ENCODE results near the gene SLC35B2. TPM values are rescaled to one million over a fixed set of nuclear protein-coding genes. Genes with fewer than 3 reads are reported as not detected.

SLC35B2 gene
- total and polyA plus RNA-seq, 2 donors from 2014 or later, result 45.1 to 49.5 TPM

DNA sequence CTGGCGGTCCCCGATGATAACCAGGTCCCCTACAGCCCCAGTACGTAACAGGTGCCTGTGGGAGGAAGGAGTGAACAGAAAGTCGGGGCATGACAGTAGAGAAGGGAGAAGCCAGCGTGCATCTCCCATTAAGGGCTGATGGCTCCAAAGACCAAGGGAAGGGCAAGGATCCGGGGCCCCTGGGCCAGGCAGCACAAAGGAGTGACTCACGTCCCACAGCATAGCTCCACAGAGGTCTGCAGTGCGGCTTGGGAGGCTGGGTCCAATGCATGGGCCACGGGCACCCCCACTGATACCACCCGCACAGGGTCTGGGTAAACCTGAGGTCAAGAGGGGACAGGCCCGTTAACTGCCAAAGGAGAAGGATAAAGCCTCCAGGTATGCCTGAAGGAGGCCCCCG is 45.5 kb upstream of the SLC35B2 start:
- Histone ChIP-seq H3K4me3 (ENCODE audit: low read length in 3 of 3) (no peak overlapping the region), H3K27ac (ENCODE audit: low read depth in 2 of 2, low read length in 2 of 2) (no peak overlapping the region), H3K27me3 (ENCODE audit: control insufficient read depth, insufficient read depth, low read length) (peaks cover 3% of the 10 kb centered on the region), H3K9ac (ENCODE audit: low read length in 3 of 3) (no peak overlapping the region), H3K9me3 (ENCODE audit: control insufficient read depth in 2 of 3, insufficient read depth in 1 of 3, low read length in 3 of 3) (no peaks in the 10 kb centered on the region), H3K36me3 (ENCODE audit: control insufficient read depth in 2 of 3, insufficient read depth in 3 of 3, low read length in 3 of 3) (peaks cover 0 to 33% (median 13%) of the 10 kb centered on the region in 3 donors), H3K4me1 (ENCODE audit: control insufficient read depth in 2 of 3, insufficient read depth in 2 of 3, low read depth in 1 of 3, low read length in 3 of 3) (peaks cover 0 to 3% (median 0%) of the 10 kb centered on the region in 3 donors)
- no peak for FAIRE-seq
- intact Hi-C loops (cut with DNase I), result no loop called here
- DNase-seq, result peak in 1 of 5 donors; percentile 37
- TF ChIP-seq, protein P1, sequence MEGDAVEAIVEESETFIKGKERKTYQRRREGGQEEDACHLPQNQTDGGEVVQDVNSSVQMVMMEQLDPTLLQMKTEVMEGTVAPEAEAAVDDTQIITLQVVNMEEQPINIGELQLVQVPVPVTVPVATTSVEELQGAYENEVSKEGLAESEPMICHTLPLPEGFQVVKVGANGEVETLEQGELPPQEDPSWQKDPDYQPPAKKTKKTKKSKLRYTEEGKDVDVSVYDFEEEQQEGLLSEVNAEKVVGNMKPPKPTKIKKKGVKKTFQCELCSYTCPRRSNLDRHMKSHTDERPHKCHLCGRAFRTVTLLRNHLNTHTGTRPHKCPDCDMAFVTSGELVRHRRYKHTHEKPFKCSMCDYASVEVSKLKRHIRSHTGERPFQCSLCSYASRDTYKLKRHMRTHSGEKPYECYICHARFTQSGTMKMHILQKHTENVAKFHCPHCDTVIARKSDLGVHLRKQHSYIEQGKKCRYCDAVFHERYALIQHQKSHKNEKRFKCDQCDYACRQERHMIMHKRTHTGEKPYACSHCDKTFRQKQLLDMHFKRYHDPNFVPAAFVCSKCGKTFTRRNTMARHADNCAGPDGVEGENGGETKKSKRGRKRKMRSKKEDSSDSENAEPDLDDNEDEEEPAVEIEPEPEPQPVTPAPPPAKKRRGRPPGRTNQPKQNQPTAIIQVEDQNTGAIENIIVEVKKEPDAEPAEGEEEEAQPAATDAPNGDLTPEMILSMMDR (IDR thresholded peaks at IDR 0.05; ENCODE audit: borderline replicate concordance, extremely low read depth, insufficient read depth), result no peak

DNA sequence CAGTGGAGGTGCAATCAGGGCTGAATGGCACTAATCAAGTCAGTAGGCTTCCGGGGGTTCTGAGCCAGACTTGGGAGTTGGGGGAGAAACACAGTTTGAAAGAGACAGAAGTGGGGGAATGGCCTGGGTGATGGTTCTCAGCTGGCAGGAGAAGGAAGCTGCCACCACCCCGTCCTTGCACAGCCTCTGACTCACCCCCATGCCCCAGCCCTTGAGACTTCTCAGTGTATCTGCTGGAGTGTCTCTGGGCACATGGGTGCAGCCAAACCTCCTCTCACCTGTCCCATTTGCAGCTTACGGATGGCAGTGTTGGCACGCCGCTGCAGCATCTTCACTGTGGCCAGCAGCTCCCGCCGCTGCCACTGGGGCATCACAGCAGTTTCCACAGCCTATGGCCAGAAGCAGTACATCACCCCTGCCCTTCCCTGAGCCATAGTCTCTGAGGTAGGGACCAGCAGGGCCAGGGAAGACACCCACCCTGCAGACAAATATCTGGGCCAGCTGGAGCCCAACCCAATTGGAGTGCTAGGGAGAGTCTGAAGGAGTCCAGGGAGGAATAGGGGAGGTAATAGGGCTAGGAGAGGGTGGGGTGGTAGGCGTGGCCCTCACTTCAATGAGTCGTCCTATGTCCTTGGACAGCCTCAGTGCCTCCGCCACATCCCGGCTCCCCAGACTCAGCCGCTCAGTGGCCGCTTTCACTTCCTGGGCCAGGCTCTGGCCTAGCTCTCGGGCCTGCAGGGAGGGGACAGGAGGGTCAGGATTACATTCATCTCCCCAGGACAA is 44.6 kb upstream of the SLC35B2 start:
- Histone ChIP-seq H3K9me3 (ENCODE audit: control insufficient read depth in 2 of 3, insufficient read depth in 1 of 3, low read length in 3 of 3) (no peaks in the 10 kb centered on the region), H3K4me3 (ENCODE audit: low read length in 3 of 3) (no peak overlapping the region), H3K9ac (ENCODE audit: low read length in 3 of 3) (no peak overlapping the region), H3K27ac (ENCODE audit: low read depth in 2 of 2, low read length in 2 of 2) (no peak overlapping the region), H3K36me3 (ENCODE audit: control insufficient read depth in 2 of 3, insufficient read depth in 3 of 3, low read length in 3 of 3) (peaks cover 0 to 30% (median 13%) of the 10 kb centered on the region in 3 donors), H3K4me1 (ENCODE audit: control insufficient read depth in 2 of 3, insufficient read depth in 2 of 3, low read depth in 1 of 3, low read length in 3 of 3) (peaks cover 0 to 7% (median 0%) of the 10 kb centered on the region in 3 donors), H3K27me3 (ENCODE audit: control insufficient read depth, insufficient read depth, low read length) (peaks cover 6% of the 10 kb centered on the region)
- no peak for FAIRE-seq
- TF ChIP-seq, protein P1 (IDR thresholded peaks at IDR 0.05; ENCODE audit: borderline replicate concordance, extremely low read depth, insufficient read depth), result no peak
- DNase-seq, result peak in 1 of 5 donors; percentile 56
- intact Hi-C loops (cut with DNase I), result no loop called here

DNA sequence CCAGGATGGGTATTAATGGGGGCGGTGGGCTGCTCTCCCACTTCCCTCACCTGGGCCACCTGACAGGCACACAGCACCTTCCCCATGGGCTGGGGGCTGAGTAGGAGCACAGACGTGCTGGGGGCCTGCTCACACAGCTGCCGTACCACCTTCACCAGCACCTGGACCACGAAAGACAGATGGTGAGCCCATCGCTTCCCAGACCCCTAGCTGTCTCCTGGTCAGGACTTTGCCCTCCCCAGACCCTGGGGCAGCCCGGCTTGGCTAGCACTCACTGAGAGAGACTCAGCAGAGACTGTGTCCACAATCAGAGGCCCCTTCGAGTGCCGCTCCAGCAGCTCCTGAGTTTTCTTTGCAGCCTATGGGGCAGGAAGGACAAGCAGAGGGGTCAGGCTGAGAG is 43.8 kb upstream of the SLC35B2 start:
- intact Hi-C loops (cut with DNase I), result no loop called here
- peaks cover 0 to 9% (median 0%) of the 10 kb centered on the region in 3 donors for H3K4me1 ChIP-seq (ENCODE audit: control insufficient read depth in 2 of 3, insufficient read depth in 2 of 3, low read depth in 1 of 3, low read length in 3 of 3)
- H3K9me3 ChIP-seq (ENCODE audit: control insufficient read depth in 2 of 3, insufficient read depth in 1 of 3, low read length in 3 of 3), result no peaks in the 10 kb centered on the region
- TF ChIP-seq, protein P1 (IDR thresholded peaks at IDR 0.05; ENCODE audit: borderline replicate concordance, extremely low read depth, insufficient read depth), result no peak
- FAIRE-seq (no peak), DNase-seq (peak in 1 of 5 donors; percentile 45)
- H3K9ac ChIP-seq (ENCODE audit: low read length in 3 of 3), result no peak overlapping the region
- H3K27me3 ChIP-seq (ENCODE audit: control insufficient read depth, insufficient read depth, low read length), result peaks cover 10% of the 10 kb centered on the region
- peaks cover 0 to 30% (median 13%) of the 10 kb centered on the region in 3 donors for H3K36me3 ChIP-seq (ENCODE audit: control insufficient read depth in 2 of 3, insufficient read depth in 3 of 3, low read length in 3 of 3)
- no peak overlapping the region for H3K27ac ChIP-seq (ENCODE audit: low read depth in 2 of 2, low read length in 2 of 2)
- no peak overlapping the region for H3K4me3 ChIP-seq (ENCODE audit: low read length in 3 of 3)
